Measurements from ENCODE around the gene VPS37C. TPM values are rescaled to one million over a fixed set of nuclear protein-coding genes. Genes with fewer than 3 reads are reported as not detected.

VPS37C gene
- total RNA-seq, 1 experiment from 2014 or later, result 19.0 TPM

- no peak overlapping the region for H2BK12ac ChIP-seq (ENCODE audit: insufficient read length, low read depth, low read length)
- no peaks in the 10 kb centered on the region for H3K9me3 ChIP-seq (ENCODE audit: control insufficient read depth, low read depth, low read length)
- no peak overlapping the region for H2AFZ ChIP-seq (ENCODE audit: low read length)
- H3K79me2 ChIP-seq (ENCODE audit: insufficient read depth, low read length), result no peaks in the 10 kb centered on the region
- H4K91ac ChIP-seq (ENCODE audit: insufficient read length, low read depth, low read length), result no peak overlapping the region
- no peak for DNase-seq
- H3K4me1 ChIP-seq (ENCODE audit: insufficient read depth, low read length), result no peaks in the 10 kb centered on the region; the same call in 1 of the 2 replicates
- H3K27me3 ChIP-seq (ENCODE audit: insufficient read depth, low read length), result no peaks in the 10 kb centered on the region
- no peak overlapping the region for H3K56ac ChIP-seq (ENCODE audit: insufficient read length, low read depth, low read length)
- Mint-ChIP-seq H3K27me3 (ENCODE audit: low read depth) (peaks cover 9% of the 10 kb centered on the region), H3K9me3 (peaks cover 5% of the 10 kb centered on the region in 2 experiments; a peak in 2 of 5 replicates), H3K4me3 (no peak overlapping the region), H3K36me3 (ENCODE audit: insufficient read depth in 1 of 3, low read depth in 3 of 3) (no peaks in the 10 kb centered on the region; a peak in 1 of 7 replicates), H3K27ac (no peak overlapping the region), H3K4me1 (peaks cover 3 to 17% of the 10 kb centered on the region in 2 experiments)
- no peak overlapping the region for H3K18ac ChIP-seq (ENCODE audit: insufficient read length, low read depth, low read length)
- no peak overlapping the region for H2BK120ac ChIP-seq (ENCODE audit: low read depth, low read length, poor library complexity, severe bottlenecking)
- no peak overlapping the region for H2BK5ac ChIP-seq (ENCODE audit: insufficient read length, low read length)
- no peak overlapping the region for H3T11ph ChIP-seq (ENCODE audit: low read length)
- H2BK15ac ChIP-seq (ENCODE audit: low read depth, low read length), result no peak overlapping the region
- H3K23me2 ChIP-seq (ENCODE audit: insufficient read length, low read depth, low read length, poor library complexity, severe bottlenecking), result no peaks in the 10 kb centered on the region
- no peak overlapping the region for H3K4me2 ChIP-seq (ENCODE audit: insufficient read depth, insufficient read length, low read length)
- no peaks in the 10 kb centered on the region for H4K20me1 ChIP-seq (ENCODE audit: control insufficient read depth, insufficient read depth, insufficient read length)
- no peak overlapping the region for H2BK20ac ChIP-seq (ENCODE audit: low read depth, low read length, poor library complexity, severe bottlenecking)
- H2AK5ac ChIP-seq (ENCODE audit: insufficient read length, low read length), result no peak overlapping the region
- WGBS (ENCODE audit: extremely low coverage, insufficient read length, low lambda C conversion rate), result no CpG with 5 or more reads among the region's 6 CpGs
- H3K9ac ChIP-seq (ENCODE audit: extremely low read depth, insufficient read length, low read length), result no peak overlapping the region
- no peak overlapping the region for H3K4ac ChIP-seq (ENCODE audit: low read depth, low read length)
- TF ChIP-seq, protein P1, sequence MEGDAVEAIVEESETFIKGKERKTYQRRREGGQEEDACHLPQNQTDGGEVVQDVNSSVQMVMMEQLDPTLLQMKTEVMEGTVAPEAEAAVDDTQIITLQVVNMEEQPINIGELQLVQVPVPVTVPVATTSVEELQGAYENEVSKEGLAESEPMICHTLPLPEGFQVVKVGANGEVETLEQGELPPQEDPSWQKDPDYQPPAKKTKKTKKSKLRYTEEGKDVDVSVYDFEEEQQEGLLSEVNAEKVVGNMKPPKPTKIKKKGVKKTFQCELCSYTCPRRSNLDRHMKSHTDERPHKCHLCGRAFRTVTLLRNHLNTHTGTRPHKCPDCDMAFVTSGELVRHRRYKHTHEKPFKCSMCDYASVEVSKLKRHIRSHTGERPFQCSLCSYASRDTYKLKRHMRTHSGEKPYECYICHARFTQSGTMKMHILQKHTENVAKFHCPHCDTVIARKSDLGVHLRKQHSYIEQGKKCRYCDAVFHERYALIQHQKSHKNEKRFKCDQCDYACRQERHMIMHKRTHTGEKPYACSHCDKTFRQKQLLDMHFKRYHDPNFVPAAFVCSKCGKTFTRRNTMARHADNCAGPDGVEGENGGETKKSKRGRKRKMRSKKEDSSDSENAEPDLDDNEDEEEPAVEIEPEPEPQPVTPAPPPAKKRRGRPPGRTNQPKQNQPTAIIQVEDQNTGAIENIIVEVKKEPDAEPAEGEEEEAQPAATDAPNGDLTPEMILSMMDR (conservative IDR thresholded peaks at IDR 0.05), result no peak
- no peak overlapping the region for H4K8ac ChIP-seq (replicated peaks; ENCODE audit: insufficient read length, low read depth, low read length)
- no peak overlapping the region for H4K5ac ChIP-seq (ENCODE audit: insufficient read length, low read depth, low read length)
- no peaks in the 10 kb centered on the region for H3K79me1 ChIP-seq (ENCODE audit: insufficient read depth, low read depth, low read length, poor library complexity, severe bottlenecking)
- H3K27ac ChIP-seq (ENCODE audit: insufficient read length, low read depth, low read length), result no peak overlapping the region
- H3K23ac ChIP-seq (ENCODE audit: insufficient read length, low read depth, low read length), result no peak overlapping the region
- no peak overlapping the region for H3K14ac ChIP-seq (ENCODE audit: insufficient read depth, low read length)
These were observed 37.1 kb upstream of the VPS37C start for GRCh38 chr11:61198361-61198760.
